ENCODE results near the gene KREMEN1.
A peak's percentile ranks its signal among the peaks of the same experiment; 100 is the strongest.

KREMEN1 gene

GRCh38 chr22:29207562-29208501 lies 135.0 kb downstream of the KREMEN1 start:
- no peak for DNase-seq (ENCODE audit: low read depth)

- DNase-seq (ENCODE audit: low read depth): no peak
Observed at GRCh38 chr22:29208502-29208862, 135.6 kb downstream of the KREMEN1 start.

GRCh38 chr22:29208879-29209623 lies 136.2 kb downstream of the KREMEN1 start:
- DNase-seq (ENCODE audit: low read depth): no peak

DNA sequence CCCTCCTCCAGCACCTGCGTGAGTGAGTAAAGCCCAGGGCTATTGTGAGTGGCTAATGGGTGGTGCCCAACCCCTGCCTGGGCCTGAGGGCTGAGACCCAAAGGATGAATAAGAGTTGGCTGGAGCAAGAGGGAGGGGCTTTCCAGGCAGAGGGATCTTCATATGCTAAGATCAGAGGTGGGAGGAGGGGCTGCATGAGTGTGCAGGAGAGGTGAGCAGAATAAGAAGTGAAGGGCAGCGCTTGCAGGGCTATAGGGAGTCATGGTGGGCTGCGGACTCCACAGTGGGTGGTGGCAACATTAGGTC lies 136.7 kb downstream of the KREMEN1 start:
- DNase-seq (ENCODE audit: low read depth): no peak

DNA sequence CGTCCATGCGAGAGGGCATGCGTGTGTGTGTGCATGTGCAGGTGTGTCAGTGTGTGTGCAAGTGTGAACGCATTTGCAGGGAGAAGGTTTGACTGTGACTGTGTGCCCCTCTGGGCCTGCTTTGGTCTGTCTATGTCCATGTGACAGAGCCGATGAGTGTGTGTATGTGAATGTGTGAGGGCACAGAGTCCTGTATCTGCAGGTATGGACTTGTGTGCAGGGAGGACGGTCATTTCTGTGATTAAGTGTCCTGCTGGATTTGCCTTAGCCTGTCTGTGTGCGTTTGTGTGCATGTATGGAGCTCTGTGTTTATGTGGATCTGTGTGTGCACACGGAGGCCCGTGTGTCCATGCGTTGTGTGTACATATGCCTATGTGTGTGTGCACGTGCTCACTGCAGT lies 138.2 kb downstream of the KREMEN1 start:
- no peak for DNase-seq (ENCODE audit: low read depth)

DNA sequence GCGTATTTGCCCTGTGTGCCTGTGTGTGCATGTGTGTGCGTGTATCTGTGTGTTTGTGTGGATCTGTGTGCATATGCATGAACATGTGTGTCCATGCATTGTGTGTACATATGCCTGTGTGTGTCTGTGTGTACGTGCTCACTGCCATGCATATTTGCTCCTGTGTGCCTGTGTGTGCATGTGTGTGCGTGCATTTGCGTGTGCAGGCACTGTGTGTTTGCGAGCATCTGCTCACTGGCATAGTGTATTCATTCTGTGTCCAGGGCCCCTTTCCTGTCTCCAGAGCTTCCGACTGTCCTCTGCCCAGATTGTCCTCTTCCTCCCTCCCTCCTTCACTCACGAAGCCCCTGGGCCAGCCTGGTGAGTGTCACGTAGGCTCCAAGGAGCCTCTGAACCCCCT lies 138.6 kb downstream of the KREMEN1 start:
- no peak for DNase-seq (ENCODE audit: low read depth)

- DNase-seq (ENCODE audit: low read depth): no peak
Observed at GRCh38 chr22:29212743-29213142, 139.9 kb downstream of the KREMEN1 start.

- no peak for DNase-seq (ENCODE audit: low read depth)
Observed at GRCh38 chr22:29213493-29213892, 140.7 kb downstream of the KREMEN1 start.

DNA sequence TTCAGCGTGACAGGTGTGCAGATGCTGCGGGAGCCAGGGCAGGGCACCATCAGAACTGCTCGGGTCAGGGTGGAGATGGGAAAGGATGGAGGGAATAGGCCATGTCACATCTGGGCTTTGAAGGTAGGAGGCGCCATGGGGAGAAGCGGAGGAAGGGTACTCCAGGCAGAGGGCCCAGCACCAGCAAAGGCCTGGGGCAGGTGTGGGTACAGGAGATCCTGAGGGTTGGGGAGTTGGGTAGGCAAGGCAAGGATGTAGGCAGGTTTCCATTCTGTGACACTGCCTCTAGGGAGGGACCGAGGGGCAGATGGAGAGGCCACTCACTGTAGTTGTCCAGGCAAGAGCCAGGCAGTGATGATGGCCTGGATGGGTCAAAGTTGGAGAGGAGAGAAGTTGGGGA lies 141.4 kb downstream of the KREMEN1 start:
- no peak for DNase-seq (ENCODE audit: low read depth)

DNA sequence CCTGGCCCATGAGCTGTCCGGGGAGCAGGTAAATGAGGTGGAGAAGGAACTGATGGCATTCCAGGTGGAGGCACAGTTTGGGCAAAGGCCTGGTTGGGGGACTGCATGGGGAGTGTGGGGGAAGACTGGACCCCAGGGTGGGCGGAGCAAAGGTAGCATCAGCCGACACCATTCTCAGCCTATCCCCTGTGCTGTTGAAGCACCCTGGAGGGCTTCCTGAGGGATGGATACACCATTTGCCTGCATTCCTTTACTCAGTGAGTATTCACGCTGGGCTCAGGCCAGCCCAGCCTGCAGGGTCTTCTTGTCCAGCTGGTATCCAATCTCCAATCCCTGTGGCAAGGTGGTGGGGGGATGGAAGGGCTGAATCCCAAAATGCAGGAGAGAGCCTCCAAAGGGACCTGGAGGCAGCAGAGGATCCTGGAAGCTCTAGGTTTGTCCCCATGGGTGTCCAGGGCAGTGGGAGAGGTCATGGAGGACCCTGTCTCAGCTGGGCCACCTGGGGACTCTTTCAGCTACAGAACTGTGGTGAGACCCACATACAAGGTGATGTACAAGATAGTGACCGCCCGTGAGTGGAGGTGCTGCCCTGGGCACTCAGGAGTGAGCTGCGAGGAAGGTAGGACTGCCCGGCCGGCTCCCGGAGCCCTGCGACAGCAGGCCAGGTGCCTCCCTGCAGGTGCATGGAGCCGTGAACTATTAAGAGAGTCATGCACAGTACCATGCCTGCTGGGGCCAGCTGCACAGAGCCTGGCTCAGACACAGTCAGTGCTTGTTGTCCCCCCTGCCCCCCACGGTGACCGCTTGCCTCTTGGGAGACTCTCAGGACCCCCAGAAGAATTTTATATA lies 142.4 kb downstream of the KREMEN1 start:
- no peak for DNase-seq (ENCODE audit: low read depth)

DNA sequence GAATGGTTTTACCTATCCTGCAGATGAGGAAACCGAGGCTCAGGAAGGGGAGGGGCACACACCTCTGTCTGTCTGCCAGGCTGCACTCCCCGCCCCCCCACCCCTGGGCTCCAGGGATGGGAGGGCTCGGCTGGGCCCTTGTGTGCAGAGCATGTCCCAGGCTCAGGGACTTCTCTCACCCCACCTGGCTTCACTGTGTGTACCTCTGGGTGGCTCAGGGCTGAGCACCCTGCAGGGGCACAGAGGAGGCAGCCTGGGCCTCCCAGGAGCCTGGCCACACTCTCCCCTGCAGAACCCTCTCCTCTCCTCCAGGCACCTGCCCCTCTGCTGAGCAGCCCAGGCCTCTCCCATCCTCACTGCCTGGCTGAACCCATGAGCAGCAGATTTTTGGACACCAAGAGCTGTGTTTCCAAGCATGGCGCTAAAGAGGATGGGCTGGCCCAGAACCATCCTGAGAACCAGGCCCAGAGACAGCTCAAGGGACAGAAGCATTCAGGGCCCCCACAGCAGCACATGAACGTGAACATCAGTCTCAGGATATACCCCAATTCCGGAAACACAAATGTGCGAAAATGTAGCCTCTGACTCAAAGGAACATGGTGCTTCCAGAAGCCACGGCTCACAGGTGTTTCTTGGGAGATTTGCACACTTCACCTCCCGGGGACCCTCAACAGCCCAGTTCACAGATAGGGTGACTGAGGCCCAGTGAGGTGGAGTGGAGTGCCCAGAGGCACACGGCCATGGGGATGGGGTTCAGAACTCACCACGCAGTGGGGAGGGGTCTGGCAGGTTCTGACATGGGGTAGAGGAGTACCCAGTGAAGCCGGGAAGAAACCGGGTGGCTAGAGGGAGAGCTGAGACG lies 143.4 kb downstream of the KREMEN1 start:
- no peak for DNase-seq (ENCODE audit: low read depth)

DNA sequence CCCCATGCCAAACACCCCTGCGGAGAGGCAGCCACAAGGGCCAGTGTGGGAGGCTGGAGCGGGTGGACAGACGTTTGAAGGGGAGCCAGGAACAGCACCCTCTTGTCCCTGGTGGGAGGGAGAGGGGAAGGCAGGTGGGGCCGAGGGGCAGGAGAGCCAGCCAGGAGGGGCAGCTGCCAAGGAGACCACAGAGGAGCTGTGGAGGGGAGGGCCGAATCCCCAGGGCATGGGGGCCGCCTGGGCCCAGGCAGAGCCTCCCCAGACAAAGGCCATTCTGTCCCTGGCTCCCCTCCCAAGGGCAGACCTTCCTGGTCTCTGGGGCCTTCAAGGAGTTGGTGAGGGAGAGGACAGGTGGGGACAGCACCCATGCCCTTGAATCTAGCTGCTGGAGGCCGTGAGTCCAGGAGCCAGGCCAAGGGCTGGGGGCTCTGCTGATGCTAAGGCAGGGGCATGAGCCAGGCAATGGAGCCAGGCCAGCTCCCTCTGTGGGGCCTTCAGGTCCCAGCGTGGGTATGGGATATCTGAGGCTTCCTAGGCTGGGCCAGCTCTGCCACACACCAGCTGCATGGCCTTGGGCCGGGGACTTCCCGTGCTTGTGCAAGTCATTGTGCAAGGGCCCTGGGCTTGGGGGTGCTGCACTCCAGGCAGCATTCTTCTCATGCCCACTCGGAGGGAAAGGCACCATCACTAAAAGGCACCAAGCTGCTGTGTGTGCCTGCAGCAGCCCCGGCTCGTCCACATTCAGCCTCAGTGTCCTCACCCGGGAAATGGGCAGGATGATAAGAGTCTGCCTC lies 144.2 kb downstream of the KREMEN1 start:
- DNase-seq (ENCODE audit: low read depth): peak; percentile 75
